HG03521 (cell line): ENCODE results near the gene GPR61.

Source experiments
- ATAC-seq: cut with Tn5 transposase; IDR thresholded peaks from one replicate; pipeline ENCODE4 v1.9.1; 2021; ENCODE audit warnings: mild to moderate bottlenecking, moderate library complexity; ENCODE audit not compliant: unreplicated experiment

GPR61 gene

DNA sequence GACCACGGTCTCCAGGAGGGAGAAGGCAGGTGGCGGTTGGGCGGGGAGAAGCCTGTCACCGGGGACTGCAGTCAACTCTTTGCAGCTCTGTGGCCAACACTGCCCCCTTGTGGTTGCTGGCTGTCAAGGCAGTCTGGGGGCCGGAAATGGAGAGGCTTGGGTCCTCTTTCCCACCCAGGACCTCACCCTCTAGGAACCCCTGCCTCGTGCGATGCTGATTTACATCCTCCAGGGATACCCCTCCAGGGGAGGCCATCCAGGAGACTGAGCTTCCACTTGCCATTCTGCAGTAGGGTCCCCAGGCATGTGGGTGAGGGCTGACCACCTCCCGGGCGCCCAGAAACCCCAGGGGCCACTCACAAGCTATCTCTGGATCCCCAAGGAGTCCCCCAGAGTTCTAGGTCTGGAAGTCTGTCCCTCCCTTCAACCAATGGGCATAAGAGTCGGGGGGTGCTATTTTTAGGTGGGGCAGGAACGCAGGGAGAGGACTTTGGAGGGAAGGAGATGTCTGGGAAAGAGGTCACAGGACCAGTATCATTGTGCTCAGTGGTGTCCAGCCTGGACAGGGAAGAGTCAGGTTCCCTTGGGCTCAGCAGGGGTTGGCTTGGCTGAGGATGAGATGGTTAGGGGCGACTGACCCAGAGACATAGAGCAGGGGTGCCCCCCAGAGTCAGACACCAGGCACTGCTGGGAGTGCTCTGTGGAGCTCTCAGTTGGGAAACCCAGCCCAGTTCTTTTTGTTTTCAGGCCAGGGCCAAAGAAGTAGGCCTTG, 7.1 kb upstream of the GPR61 start:
- no peak for ATAC-seq

DNA sequence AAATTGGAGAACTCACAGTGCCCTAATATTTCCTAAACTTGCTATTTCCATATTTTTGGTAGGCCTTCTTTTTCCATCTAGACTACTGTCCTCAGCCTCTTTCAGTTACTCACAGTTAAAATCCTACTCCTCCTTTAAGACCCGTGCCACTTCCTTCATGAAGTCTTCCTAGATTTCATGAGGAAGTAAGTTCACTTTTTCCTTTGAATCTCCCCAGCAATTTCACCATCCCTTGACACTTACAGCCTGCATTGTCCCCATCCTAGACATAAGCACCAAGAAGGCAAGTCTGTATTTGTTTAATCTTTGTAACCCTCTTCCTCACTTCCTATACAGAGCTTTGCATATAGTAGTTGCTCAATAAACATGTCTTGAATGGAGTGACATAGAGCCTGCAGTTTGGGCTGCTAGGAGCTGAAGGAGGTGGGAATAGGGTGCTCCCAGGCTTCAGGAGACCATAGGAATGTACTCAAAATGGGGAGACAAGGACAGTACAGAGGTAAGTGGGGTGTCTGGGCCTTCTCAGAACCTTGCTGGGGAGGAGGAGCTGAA, 5.3 kb upstream of the GPR61 start:
- ATAC-seq: no peak

DNA sequence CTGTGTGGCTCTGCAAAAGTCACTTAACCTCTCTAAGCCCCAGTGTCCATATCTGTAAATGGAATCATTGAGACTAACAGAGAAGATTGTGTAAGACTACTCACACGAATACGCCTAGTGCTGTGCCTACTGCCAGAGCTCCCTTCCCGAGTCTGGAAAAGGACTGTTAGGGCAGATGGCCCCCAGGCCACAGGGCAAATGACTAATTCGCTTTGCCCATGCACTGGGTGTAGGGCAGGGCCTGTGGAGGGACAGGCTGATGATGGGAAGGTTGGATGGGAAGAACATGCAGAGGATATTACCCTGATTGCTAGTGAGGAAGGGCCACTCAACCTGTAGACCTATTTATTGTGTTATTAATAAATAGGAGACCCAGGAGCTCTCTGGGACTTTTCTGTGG, 4.2 kb upstream of the GPR61 start:
- no peak for ATAC-seq

DNA sequence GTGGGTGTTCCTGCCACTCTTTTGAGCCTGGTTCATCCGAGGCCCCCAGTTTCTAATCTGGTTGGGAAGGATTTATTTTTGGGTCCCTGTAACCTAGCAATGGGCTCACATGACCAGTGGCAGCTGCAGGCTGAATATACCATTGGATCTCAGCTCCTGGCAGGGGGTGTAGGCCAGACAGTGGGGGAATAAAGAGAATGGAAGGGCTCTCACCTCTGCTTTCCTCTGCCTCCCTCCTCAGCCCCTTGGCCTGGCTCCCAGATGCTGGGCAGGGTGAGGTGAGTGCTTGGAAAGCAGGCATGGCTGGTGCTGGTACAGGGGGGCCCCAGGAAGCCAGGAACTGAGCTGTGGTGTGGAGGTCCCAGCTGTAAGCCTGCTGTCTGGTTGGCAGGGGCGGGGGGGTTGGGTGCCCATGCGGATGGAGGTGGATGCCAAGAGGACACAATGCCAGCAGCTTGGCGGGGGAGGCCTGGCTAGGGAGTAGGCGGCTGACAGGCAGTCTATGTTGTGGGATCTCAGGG, 3.6 kb upstream of the GPR61 start:
- ATAC-seq: no peak

DNA sequence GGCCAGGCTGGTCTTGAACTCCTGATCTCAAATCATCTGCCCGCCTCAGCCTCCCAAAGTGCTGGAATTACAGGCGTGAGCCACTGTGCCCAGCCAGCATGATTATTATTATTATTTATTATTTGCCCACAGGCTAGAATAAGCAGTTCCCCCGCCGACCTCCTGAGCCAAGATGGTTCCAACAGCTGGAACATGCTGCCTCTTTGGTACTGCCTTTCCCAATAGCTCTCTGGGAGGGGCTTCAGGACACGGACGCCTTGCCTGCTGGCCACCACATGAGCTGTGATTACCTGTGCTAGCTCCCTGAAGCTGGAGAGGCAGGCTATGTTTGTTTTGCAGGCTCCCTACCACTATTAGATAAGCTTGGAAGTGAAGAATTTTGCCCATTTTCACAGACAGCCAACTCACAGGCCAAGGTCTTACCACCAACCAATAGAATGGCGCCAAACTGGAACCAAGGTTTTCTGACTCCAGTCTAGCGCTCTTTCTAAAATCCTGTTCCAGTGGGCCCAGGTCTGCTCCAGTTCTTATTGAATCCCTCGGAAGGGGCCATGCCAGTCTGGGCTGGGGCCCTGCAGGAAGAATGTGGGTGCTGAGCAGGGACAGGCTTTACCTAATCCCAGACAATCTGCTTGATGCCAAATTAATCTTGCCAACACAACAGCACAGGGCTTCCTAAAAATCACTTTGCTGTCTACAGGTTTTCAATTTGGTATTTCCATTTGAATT, 2.1 kb upstream of the GPR61 start:
- ATAC-seq: no peak

DNA sequence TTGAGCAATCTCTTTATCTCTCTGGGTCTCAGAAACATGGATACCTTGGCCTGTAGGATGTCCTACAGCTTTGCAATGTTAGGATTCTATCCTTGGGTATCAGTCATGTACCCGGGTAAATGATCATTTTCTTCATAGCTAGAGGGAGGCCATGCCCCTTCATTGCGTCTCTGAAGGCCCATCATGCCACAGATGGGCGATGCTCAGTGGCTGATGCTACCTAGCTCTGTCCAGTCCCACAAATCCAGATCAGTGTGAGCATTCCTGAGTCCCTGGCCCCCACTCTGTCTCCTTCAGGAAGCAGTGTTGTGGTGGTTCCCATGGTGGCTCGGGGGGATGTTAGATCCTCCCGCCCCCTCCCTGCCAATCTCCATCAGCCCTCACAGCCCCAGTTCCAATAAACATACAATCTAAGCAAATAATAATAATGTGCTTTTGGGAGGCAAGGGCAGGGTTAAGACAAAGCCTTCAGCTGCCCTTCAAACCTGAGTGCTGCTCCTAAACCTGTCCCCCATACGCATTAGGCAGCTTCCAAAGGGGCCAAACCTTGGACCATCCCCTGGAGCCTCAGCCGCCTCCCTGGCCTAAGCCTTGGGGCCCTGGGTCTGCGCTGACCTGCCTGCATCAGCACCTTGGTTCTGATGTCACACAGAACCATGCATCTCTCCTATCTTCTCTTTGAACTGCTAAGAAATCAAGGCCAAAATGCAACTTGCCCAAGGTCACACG, 681 bp upstream of the GPR61 start:
- no peak for ATAC-seq

DNA sequence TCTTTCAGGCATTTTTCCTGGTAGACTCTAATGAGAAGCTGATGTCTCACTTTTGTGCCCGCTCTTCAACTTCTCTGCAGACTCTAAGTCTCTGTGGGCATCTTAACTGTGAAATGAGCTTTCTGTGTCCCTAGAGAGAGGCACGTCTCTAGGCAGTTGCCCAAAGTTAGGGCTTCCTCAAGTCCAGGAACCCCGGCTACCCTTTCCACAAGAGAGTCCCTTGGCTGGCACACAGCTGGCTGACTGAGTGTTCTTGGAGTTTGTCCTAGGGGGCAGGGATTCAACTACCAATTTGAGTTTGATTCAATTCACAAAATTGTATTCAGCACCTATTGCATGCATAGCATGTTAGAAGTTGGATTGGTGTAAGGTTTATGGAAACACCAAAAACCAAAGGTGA, 1.4 kb downstream of the GPR61 start:
- ATAC-seq: no peak

DNA sequence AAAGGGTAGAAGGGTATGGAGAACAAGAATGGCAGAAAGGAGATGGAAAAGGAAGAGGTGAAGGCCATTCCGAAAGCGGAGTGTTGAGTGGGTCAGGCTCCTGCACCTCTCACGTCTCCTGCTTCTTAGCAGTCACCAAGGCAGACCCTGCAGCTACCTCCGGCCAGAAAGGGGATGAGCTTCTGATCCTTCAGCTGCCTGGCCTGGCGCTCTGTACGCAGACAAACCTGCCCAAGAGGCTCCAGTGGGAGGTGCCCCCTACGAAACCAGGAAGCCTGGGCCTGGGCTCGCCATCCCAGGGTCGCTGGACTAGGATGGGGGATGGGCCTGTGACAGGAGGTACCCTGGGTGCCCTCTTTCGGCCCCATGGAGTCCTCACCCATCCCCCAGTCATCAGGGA, 3.0 kb downstream of the GPR61 start:
- ATAC-seq: no peak

DNA sequence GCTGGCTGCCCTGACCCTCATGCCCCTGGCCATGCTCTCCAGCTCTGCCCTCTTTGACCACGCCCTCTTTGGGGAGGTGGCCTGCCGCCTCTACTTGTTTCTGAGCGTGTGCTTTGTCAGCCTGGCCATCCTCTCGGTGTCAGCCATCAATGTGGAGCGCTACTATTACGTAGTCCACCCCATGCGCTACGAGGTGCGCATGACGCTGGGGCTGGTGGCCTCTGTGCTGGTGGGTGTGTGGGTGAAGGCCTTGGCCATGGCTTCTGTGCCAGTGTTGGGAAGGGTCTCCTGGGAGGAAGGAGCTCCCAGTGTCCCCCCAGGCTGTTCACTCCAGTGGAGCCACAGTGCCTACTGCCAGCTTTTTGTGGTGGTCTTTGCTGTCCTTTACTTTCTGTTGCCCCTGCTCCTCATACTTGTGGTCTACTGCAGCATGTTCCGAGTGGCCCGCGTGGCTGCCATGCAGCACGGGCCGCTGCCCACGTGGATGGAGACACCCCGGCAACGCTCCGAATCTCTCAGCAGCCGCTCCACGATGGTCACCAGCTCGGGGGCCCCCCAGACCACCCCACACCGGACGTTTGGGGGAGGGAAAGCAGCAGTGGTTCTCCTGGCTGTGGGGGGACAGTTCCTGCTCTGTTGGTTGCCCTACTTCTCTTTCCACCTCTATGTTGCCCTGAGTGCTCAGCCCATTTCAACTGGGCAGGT, 3.8 kb downstream of the GPR61 start:
- ATAC-seq: no peak

DNA sequence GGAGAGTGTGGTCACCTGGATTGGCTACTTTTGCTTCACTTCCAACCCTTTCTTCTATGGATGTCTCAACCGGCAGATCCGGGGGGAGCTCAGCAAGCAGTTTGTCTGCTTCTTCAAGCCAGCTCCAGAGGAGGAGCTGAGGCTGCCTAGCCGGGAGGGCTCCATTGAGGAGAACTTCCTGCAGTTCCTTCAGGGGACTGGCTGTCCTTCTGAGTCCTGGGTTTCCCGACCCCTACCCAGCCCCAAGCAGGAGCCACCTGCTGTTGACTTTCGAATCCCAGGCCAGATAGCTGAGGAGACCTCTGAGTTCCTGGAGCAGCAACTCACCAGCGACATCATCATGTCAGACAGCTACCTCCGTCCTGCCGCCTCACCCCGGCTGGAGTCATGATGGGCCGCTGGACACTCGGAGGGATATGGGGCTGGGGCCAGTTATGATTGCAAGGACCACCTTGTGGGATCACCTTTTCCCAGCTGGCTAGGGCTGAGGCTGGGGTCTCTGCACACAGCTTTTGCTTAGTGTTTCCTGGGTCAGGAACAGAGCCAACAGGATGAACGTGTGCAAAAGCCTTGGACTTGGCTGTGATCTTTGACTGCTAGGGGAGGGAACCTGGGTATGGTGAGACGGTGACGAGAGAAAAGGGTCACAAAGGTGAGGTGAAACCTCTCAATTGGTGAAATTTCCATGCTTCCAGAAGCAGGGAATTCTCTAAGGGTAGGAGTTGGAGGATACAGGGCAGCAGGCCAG, 4.5 kb downstream of the GPR61 start:
- ATAC-seq: no peak

DNA sequence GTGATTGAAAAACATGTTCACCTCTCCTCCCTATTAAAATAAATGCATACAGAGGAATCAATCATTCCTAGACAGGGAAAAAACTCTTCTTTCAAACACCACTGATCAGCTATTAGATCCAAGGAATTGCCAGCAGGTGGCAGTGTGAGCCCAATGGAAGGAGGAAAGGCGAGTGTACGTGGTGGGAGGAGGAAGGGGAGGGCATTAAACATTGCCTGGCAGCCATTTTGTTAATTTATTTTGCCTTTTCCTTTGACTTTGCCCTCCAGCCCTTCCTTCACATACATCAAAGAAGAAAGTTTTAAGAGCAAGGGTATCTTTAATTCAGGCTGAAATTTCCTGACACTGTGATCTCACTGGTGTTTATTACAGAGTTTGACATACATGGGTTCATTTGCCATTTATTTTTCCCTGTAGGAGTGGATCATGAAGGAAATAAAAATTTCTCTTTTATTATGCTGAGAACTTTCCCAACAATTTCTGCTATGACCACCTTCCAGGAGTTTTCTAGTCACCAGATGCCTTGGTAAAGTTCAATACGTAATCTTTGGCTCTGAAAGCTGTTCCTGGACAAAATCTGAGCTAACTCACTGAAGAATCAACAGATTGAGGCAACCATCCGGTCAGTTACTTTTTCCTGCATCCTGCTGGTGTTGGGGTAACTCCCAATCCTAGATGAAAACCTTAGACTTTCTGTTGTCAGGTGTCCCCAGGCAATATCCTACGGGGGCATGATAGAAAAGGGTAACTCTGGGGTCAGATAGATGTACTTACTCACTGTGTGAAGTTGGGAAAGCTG, 6.8 kb downstream of the GPR61 start:
- ATAC-seq: peak; percentile 33

DNA sequence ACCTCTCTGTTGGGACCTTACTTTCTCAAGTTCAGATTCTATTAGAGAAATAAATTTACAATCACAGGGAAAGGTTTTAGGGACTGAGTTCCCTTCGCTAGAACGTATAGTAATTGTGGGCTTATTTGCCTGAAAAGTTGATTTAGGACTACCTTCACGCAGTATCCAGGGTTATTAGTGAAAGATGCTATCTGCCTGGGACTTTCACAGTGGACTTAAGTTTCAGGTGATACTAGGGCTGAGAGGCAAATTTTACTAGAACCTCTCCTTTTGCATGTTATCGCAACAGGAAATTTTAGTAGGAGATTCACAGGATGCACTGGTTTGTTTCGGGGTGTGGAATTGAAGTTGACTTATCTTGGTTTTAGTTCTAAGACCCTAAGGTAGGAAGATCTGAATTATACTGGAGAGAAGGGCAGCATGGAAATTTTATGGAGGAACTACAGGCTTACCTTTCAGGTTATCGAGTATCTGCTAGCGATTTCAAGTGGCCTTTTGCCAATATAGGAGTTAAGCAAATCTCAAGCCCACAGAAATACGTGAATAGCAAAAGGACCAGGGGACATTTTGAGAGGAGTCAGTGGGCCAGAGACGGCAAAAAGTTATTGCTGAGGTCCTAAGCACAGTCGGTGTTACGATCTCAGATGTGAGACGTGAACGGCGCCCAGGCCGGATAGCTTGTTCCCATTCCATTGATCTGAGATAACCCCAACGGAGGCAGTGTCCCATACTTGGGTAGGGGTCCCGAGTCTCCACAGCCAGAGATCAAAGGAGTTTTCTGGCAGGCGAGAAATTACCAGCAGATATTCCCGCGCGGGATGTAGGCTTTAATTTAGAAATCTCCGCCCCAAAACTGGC, 8.0 kb downstream of the GPR61 start:
- peak; percentile 9 for ATAC-seq

DNA sequence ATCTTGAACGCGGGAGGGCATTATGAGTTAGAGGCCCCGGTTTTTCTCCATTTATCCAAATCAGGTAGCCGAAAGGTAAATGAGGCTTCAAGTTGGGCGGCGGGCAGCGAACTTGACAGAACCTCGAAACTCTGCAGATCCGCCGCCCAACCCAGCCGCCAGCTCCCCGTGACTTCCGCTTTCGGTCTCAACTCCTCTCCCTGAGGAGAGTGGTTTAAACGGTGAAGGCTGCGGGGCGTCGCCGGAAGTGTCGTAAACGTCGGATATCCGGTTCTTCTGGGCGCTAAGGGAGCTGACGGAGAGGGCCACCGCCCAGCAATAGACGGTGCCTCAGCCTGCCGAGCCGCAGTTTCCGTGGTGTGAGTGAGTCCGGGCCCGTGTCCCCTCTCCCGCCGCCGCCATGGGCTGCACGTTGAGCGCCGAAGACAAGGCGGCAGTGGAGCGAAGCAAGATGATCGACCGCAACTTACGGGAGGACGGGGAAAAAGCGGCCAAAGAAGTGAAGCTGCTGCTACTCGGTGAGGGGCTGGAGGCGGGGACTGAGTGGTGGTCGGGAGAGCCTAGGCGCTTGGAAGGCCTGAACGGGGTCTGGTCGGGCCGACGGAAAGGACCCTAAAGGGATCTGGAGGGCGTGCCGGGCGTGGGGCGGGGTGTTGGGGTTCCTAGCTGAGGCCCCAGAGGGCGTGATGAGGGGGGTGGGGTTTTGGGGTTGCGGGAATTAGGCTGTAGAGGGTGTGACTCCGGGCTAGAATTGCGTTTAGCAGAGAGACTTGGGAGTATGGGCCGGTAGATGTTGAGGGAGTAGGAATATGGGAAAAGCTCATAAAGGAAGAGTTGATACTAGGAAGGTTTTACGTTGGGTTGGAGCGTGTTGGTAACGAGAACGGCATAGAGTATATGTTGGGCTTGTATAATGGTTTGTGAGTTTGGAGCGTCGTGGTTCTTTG, 8.9 kb downstream of the GPR61 start, which contains the start of gene GNAI3:
Gene GNAI3 (plus strand): TSS at position 295 of the 947 bp plus-strand sequence. CDS start 106 bp downstream, at position 401.
- ATAC-seq: peak; percentile 94

DNA sequence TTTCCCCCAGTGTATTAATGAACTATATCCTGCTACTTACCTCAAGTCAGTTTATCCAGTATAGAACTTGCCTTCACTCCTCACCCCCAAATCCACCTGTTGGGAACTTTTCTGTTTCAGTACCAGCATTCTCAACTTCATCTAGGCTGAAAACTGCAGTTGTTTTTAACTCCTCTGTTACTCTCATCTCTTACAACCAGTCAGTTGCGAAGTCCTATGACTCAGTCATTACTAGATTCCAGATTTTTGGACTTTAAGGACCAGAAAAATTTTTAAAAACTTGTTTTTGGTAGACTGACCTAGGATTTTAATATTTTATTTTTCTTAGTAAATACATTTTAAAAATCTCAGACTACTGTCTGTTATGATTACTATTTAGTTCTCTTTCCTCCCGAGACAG, 16.9 kb downstream of the GPR61 start:
- no peak for ATAC-seq

DNA sequence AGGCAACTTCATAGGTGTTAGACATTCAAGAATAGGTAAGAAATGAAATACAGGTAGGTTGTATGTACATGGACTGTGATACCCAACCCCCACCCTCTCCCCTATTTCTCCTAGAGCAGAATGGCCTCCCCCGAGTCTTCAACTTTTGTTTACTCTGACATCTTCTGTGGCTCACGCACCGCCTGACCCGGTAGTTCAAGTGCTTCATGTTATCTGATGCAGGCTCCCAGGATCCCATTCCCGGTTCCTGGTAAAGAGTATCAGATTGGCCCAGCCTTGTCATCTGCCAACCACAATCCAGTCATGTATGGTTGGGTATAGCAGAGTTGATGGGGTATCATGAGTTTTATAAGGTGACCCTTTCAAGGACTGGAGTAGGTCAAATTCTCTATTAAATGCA, 17.8 kb downstream of the GPR61 start:
- no peak for ATAC-seq

DNA sequence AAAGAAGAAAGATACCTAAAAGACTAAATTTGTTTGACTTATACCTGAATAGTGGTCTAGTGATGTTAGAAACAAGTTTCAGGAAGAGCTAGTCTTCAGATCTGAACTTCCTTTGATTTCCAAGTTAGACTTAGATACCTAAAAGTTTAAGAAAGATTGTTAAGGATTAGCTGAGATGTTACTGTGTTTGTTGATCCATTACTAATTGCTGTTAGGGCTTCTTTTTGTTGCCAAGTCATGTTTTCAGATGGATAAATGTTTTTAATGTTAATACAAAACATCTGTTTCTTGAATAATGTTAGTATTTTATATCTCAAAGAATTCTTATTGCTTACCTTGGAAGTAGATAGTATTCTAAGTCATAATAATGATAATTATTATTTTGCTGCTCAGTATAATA, 20.3 kb downstream of the GPR61 start:
- no peak for ATAC-seq
